GM12891 (cell line): ENCODE measurements around the gene PACS2.

Experiments used
- POLR2A ChIP-seq: IDR thresholded peaks from 2 replicates; pipeline ENCODE4 v1.6.1; 2011; ENCODE audit warnings: low read depth, low read length, control low read depth
- POLR2AphosphoS5 ChIP-seq: IDR thresholded peaks from 2 replicates; pipeline ENCODE4 v1.6.1; 2011; ENCODE audit warnings: low read depth, low read length, control low read depth
- SPI1 ChIP-seq: IDR thresholded peaks from 2 replicates; pipeline ENCODE4 v1.6.1; 2011; ENCODE audit warnings: low read depth, low read length, control low read depth
- TAF1 ChIP-seq: IDR thresholded peaks from 2 replicates; pipeline ENCODE4 v1.6.1; 2011; ENCODE audit warnings: low read depth, low read length, control low read depth

- no peak for TF ChIP-seq POLR2AphosphoS5
- TF ChIP-seq POLR2A, result no peak
- no peak for TF ChIP-seq SPI1
- no peak for TF ChIP-seq TAF1
Observed at GRCh38 chr14:105410642-105411016, 96.1 kb downstream of the PACS2 start.
